Coronary artery (tissue), 2 donors: ENCODE data around the gene DST.

Experiments
- DNase-seq: peaks from one replicate; pipeline ENCODE4 v3.0.0-alpha.2; 2017; ENCODE audit warnings: low spot score
- H3K27ac ChIP-seq, 2 donors: fragments of 200-600 bp; sonication (generic); one replicate each; pipeline ENCODE4 v1.5.1; 2016 to 2019
- H3K4me3 ChIP-seq: fragments of 200-600 bp; sonication (generic); 2 replicates; pipeline ENCODE4 v1.5.1; 2016; ENCODE audit warnings: mild to moderate bottlenecking, moderate library complexity
- CTCF ChIP-seq: fragments of 200-600 bp; sonication (generic); IDR thresholded peaks from one replicate; pipeline ENCODE4 v1.5.1; 2019; ENCODE audit warnings: antibody characterized with exemption

Gene DST

GRCh38 chr6:56625356-56625755 is 17.3 kb downstream of the DST start:
- no peak for DNase-seq

GRCh38 chr6:56624728-56625069 is 18.0 kb downstream of the DST start:
- no peak overlapping the region for H3K4me3 ChIP-seq
- no peak for TF ChIP-seq CTCF
- H3K27ac ChIP-seq, result no peak overlapping the region
- no peak for DNase-seq

More at GRCh38 chr6:56625356-56625755, 17.3 kb downstream of the DST start:
- no peak for TF ChIP-seq CTCF
- no peak overlapping the region for H3K27ac ChIP-seq
- H3K4me3 ChIP-seq, result no peak overlapping the region

- TF ChIP-seq CTCF, result no peak
- no peak for DNase-seq
- Histone ChIP-seq H3K4me3 (no peak overlapping the region), H3K27ac (no peak overlapping the region)
Measured at GRCh38 chr6:56624046-56624727, 18.5 kb downstream of the DST start.

- Histone ChIP-seq H3K27ac (no peak overlapping the region), H3K4me3 (no peak overlapping the region)
- no peak for TF ChIP-seq CTCF
- no peak for DNase-seq
Measured at GRCh38 chr6:56620229-56620868, 22.3 kb downstream of the DST start.

GRCh38 chr6:56618050-56618449 is 24.6 kb downstream of the DST start:
- Histone ChIP-seq H3K27ac (no peak overlapping the region), H3K4me3 (no peak overlapping the region)
- no peak for TF ChIP-seq CTCF
- DNase-seq, result no peak

- no peak for TF ChIP-seq CTCF
- H3K27ac ChIP-seq, result no peak overlapping the region
- H3K4me3 ChIP-seq, result no peak overlapping the region
- no peak for DNase-seq
Measured at GRCh38 chr6:56616967-56617366, 25.7 kb downstream of the DST start.

- no peak for TF ChIP-seq CTCF
- no peak for DNase-seq
- H3K27ac ChIP-seq, result no peak overlapping the region
- H3K4me3 ChIP-seq, result no peak overlapping the region
Measured at GRCh38 chr6:56613247-56613851, 29.3 kb downstream of the DST start.
